ENCODE data around the gene PDE6G. TPM values are rescaled to one million over a fixed set of nuclear protein-coding genes. Genes with fewer than 3 reads are reported as not detected.
A peak's percentile ranks its signal among the peaks of the same experiment; 100 is the strongest.

Gene PDE6G
- total and polyA plus RNA-seq, 2 of the 13 experiments (the other 11 are each of a cell fraction or from before 2014, with no cell fraction given) = 1.4 to 6.7 TPM

DNA sequence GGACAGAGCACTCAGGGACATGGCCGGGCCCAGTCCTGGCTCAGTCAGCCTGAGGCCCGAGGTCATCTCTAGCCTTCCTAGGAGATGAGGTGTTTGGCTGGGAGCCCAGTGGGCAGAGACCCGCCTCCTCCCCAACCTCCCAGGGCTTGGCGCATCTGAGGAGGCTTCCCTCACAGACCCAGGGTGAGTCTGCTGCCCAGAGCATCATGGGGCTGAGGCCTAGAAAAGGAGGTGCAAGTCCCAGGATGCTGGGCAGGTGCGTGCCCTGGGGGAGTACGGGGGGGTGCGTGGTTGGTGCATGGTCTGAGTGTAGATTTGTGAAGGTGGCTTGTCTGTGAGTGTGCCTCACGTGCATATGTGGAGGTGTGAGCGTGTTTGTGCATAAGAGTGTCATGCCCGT, 4.7 kb downstream of the PDE6G start (continued):
- TF ChIP-seq, protein P1, sequence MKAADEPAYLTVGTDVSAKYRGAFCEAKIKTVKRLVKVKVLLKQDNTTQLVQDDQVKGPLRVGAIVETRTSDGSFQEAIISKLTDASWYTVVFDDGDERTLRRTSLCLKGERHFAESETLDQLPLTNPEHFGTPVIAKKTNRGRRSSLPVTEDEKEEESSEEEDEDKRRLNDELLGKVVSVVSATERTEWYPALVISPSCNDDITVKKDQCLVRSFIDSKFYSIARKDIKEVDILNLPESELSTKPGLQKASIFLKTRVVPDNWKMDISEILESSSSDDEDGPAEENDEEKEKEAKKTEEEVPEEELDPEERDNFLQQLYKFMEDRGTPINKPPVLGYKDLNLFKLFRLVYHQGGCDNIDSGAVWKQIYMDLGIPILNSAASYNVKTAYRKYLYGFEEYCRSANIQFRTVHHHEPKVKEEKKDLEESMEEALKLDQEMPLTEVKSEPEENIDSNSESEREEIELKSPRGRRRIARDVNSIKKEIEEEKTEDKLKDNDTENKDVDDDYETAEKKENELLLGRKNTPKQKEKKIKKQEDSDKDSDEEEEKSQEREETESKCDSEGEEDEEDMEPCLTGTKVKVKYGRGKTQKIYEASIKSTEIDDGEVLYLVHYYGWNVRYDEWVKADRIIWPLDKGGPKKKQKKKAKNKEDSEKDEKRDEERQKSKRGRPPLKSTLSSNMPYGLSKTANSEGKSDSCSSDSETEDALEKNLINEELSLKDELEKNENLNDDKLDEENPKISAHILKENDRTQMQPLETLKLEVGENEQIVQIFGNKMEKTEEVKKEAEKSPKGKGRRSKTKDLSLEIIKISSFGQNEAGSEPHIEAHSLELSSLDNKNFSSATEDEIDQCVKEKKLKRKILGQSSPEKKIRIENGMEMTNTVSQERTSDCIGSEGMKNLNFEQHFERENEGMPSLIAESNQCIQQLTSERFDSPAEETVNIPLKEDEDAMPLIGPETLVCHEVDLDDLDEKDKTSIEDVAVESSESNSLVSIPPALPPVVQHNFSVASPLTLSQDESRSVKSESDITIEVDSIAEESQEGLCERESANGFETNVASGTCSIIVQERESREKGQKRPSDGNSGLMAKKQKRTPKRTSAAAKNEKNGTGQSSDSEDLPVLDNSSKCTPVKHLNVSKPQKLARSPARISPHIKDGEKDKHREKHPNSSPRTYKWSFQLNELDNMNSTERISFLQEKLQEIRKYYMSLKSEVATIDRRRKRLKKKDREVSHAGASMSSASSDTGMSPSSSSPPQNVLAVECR (CRISPR knock-in tag; IDR thresholded peaks at IDR 0.05; ENCODE audit: borderline replicate concordance) = peak; percentile 23; the same call in 1 of the 2 replicates
- TF ChIP-seq ZNF589 (CRISPR knock-in tag; conservative IDR thresholded peaks at IDR 0.05) (no peak), IRF2 (CRISPR knock-in tag; IDR thresholded peaks at IDR 0.05) (0 out of 2 replicates have a peak, but pooled peaks have one; percentile 41), SP5 (CRISPR knock-in tag; IDR thresholded peaks at IDR 0.05; ENCODE audit: borderline replicate concordance, low read depth) (peak; percentile 31; the same call in 1 of the 2 replicates), ZNF253 (CRISPR knock-in tag; IDR thresholded peaks at IDR 0.05; ENCODE audit: borderline replicate concordance) (no peak), GABPB1 (CRISPR knock-in tag; IDR thresholded peaks at IDR 0.05) (0 out of 2 replicates have a peak, but pooled peaks have one; percentile 7), ETV5 (CRISPR knock-in tag; IDR thresholded peaks at IDR 0.05; ENCODE audit: borderline replicate concordance) (0 out of 2 replicates have a peak, but pooled peaks have one; percentile 7), RAD21 (CRISPR knock-in tag; IDR thresholded peaks at IDR 0.05) (no peak), KDM1A (CRISPR knock-in tag; IDR thresholded peaks at IDR 0.05) (no peak), ZNF543 (CRISPR knock-in tag; IDR thresholded peaks at IDR 0.05) (no peak), ZNF3 (CRISPR knock-in tag; IDR thresholded peaks at IDR 0.05) (no peak), ASH2L (IDR thresholded peaks at IDR 0.05; ENCODE audit: insufficient read length, low read depth, low read length) (no peak), ZSCAN21 (CRISPR knock-in tag; IDR thresholded peaks at IDR 0.05; ENCODE audit: borderline replicate concordance) (no peak), ZSCAN20 (CRISPR knock-in tag; IDR thresholded peaks at IDR 0.05; ENCODE audit: borderline replicate concordance) (no peak), GZF1 (CRISPR knock-in tag; IDR thresholded peaks at IDR 0.05) (no peak), CHCHD3 (CRISPR knock-in tag; IDR thresholded peaks at IDR 0.05) (no peak), SP1 (IDR thresholded peaks at IDR 0.05) (no peak), SP1 (CRISPR knock-in tag; IDR thresholded peaks at IDR 0.05) (no peak), MXI1 (IDR thresholded peaks at IDR 0.05; ENCODE audit: borderline replicate concordance, low read depth, low read length) (no peak), ZNF674 (CRISPR knock-in tag; IDR thresholded peaks at IDR 0.05; ENCODE audit: low read depth) (no peak), ZNF768 (CRISPR knock-in tag; IDR thresholded peaks at IDR 0.05) (no peak), RXRA (CRISPR knock-in tag; IDR thresholded peaks at IDR 0.05) (0 out of 2 replicates have a peak, but pooled peaks have one; percentile 31), FOXK2 (IDR thresholded peaks at IDR 0.05) (no peak), BORCS8-MEF2B (CRISPR knock-in tag; IDR thresholded peaks at IDR 0.05) (no peak), NR2F1 (CRISPR knock-in tag; IDR thresholded peaks at IDR 0.05) (no peak)
- TF ChIP-seq, protein P2, sequence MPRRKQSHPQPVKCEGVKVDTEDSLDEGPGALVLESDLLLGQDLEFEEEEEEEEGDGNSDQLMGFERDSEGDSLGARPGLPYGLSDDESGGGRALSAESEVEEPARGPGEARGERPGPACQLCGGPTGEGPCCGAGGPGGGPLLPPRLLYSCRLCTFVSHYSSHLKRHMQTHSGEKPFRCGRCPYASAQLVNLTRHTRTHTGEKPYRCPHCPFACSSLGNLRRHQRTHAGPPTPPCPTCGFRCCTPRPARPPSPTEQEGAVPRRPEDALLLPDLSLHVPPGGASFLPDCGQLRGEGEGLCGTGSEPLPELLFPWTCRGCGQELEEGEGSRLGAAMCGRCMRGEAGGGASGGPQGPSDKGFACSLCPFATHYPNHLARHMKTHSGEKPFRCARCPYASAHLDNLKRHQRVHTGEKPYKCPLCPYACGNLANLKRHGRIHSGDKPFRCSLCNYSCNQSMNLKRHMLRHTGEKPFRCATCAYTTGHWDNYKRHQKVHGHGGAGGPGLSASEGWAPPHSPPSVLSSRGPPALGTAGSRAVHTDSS (CRISPR knock-in tag; conservative IDR thresholded peaks at IDR 0.05) = no peak
- TF ChIP-seq, protein P3, sequence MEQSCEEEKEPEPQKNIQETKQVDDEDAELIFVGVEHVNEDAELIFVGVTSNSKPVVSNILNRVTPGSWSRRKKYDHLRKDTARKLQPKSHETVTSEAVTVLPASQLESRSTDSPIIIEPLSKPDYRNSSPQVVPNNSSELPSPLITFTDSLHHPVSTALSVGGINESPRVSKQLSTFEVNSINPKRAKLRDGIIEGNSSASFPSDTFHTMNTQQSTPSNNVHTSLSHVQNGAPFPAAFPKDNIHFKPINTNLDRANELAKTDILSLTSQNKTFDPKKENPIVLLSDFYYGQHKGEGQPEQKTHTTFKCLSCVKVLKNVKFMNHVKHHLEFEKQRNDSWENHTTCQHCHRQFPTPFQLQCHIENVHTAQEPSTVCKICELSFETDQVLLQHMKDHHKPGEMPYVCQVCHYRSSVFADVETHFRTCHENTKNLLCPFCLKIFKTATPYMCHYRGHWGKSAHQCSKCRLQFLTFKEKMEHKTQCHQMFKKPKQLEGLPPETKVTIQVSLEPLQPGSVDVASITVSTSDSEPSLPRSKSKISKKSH (CRISPR knock-in tag; IDR thresholded peaks at IDR 0.05; ENCODE audit: borderline replicate concordance) = no peak
